Sigmoid colon (tissue), 7 donors: ENCODE measurements around the gene GPC6. TPM values are rescaled to one million over a fixed set of nuclear protein-coding genes. Genes with fewer than 3 reads are reported as not detected.

Experiments used
- DNase-seq: peaks from one replicate; pipeline ENCODE4 v3.0.0-alpha.2; 2019
- H3K27ac ChIP-seq, 4 donors: fragments of 200-600 bp; sonication (generic); one replicate each; pipeline ENCODE4 v1.5.1; 2016 to 2019; ENCODE audit warnings: mild to moderate bottlenecking in 1 of 4
- H3K27me3 ChIP-seq, 3 donors: fragments of 200-600 bp; sonication (generic); one replicate each; pipeline ENCODE4 v1.5.1; 2019; ENCODE audit warnings: mild to moderate bottlenecking in 1 of 3
- H3K36me3 ChIP-seq, 4 donors: fragments of 200-600 bp; sonication (generic); one replicate each; pipeline ENCODE4 v1.5.1; 2016 to 2019
- H3K4me1 ChIP-seq, 4 donors: fragments of 200-600 bp; sonication (generic); one replicate each; pipeline ENCODE4 v1.5.1; 2017 to 2019
- H3K4me3 ChIP-seq, 4 donors: fragments of 200-600 bp; sonication (generic); one replicate each; pipeline ENCODE4 v1.5.1; 2017 to 2019; ENCODE audit warnings: mild to moderate bottlenecking in 2 of 4, moderate library complexity in 1 of 4
- H3K9me3 ChIP-seq, 4 donors: fragments of 200-600 bp in 3 of 4; sonication (generic) in 3 of 4; one replicate each; pipeline versions ENCODE4 v1.5.1 to v1.6.1; 2013 to 2019
- CTCF ChIP-seq, 4 experiments: fragments of 450-650 bp in 3 of 4; fragments of 200-600 bp in 1 of 4; IDR thresholded peaks; one replicate each; pipeline ENCODE4 v1.5.1; 2016 to 2019; ENCODE audit warnings: antibody characterized with exemption in 4 of 4, mild to moderate bottlenecking in 3 of 4, moderate library complexity in 2 of 4
- EP300 ChIP-seq, 4 donors: sonication (generic); formaldehyde crosslinking; IDR thresholded peaks; one replicate each; pipeline ENCODE4 v1.6.1; 2017; ENCODE audit warnings: antibody characterized with exemption in 4 of 4
- POLR2A ChIP-seq, 2 donors: fragments of 450-650 bp; IDR thresholded peaks; one replicate each; pipeline ENCODE4 v1.6.1; 2016; ENCODE audit warnings: antibody characterized with exemption in 2 of 2, mild to moderate bottlenecking in 2 of 2, moderate library complexity in 2 of 2
- POLR2AphosphoS5 ChIP-seq, 4 donors: sonication (generic); formaldehyde crosslinking; IDR thresholded peaks; one replicate each; pipeline ENCODE4 v1.6.1; 2017; ENCODE audit warnings: antibody characterized with exemption in 4 of 4
- WGBS, 2 donors: extraction: QIAGEN DNeasy Blood & Tissue Kit; methylation state at CpG; one replicate each; pipeline ENCODE4 v1.1.7; 2013; 5-methylcytosine and 5-hydroxymethylcytosine counted together
- intact Hi-C: fragments of 100-400 bp; cut with DNase I; formaldehyde crosslinking; loops from one replicate; pipeline ENCODE4 v1.15.1; 2023
- polyA plus RNA-seq, 3 donors: library from polyadenylated mRNA; stranded (reverse); fragments of 200-250 nt; gene quantifications; one replicate each; pipeline ENCODE4 v1.2.3, GENCODE V29; 2013
- total RNA-seq, 4 donors: library from RNA; depleted of rRNA; stranded (reverse); fragments of >200 nt; gene quantifications; one replicate each; pipeline ENCODE4 v1.1.0, GENCODE V29; 2016
- donor health status: healthy with polysubstance abuse.
- donor health status: Bipolar disorder and iron deficiency.
- donor health status: healthy.

The GPC6 gene
- total and polyA plus RNA-seq, 7 donors, result 0.23 to 27.5 (median 14.4) TPM

GRCh38 chr13:94233837-94234236 is 1007.2 kb downstream of the GPC6 start:
- 85 to 92% methylated on average over 4 of the region's 4 CpGs for WGBS, 2 donors
- no peaks in the 10 kb centered on the region for H3K9me3 ChIP-seq

GRCh38 chr13:94234738-94235137 is 1008.1 kb downstream of the GPC6 start:
- no peaks in the 10 kb centered on the region for H3K9me3 ChIP-seq
- H3K4me3 ChIP-seq, result no peak overlapping the region
- no peaks in the 10 kb centered on the region for H3K36me3 ChIP-seq
- WGBS, 2 donors, result 66 to 81% methylated on average over 2 of the region's 2 CpGs
- no peak overlapping the region for H3K27ac ChIP-seq
- peaks cover 0 to 11% (median 3%) of the 10 kb centered on the region in 4 donors for H3K4me1 ChIP-seq
- intact Hi-C loops, result no loop called here
- no peak for TF ChIP-seq EP300 (IDR thresholded peaks at IDR 0.05)
- TF ChIP-seq CTCF (IDR thresholded peaks at IDR 0.05), result no peak
- TF ChIP-seq POLR2AphosphoS5 (IDR thresholded peaks at IDR 0.05), result no peak
- no peak for TF ChIP-seq POLR2A (IDR thresholded peaks at IDR 0.05)
- no peaks in the 10 kb centered on the region for H3K27me3 ChIP-seq
- DNase-seq, result no peak

More at GRCh38 chr13:94233837-94234236, 1007.2 kb downstream of the GPC6 start:
- Histone ChIP-seq H3K4me1 (peaks cover 0 to 11% (median 3%) of the 10 kb centered on the region in 4 donors), H3K36me3 (no peaks in the 10 kb centered on the region), H3K27ac (no peak overlapping the region), H3K4me3 (no peak overlapping the region), H3K27me3 (no peaks in the 10 kb centered on the region)
- DNase-seq, result no peak
- intact Hi-C loops, result no loop called here
- no peak for TF ChIP-seq CTCF (IDR thresholded peaks at IDR 0.05)
- no peak for TF ChIP-seq POLR2A (IDR thresholded peaks at IDR 0.05)
- TF ChIP-seq EP300 (IDR thresholded peaks at IDR 0.05), result no peak
- no peak for TF ChIP-seq POLR2AphosphoS5 (IDR thresholded peaks at IDR 0.05)

GRCh38 chr13:94236132-94236531 is 1009.5 kb downstream of the GPC6 start:
- DNase-seq, result no peak
- intact Hi-C loops, result no loop called here
- 23 to 41% methylated on average over 2 of the region's 2 CpGs for WGBS, 2 donors
- Histone ChIP-seq H3K9me3 (no peaks in the 10 kb centered on the region), H3K4me1 (peaks cover 0 to 11% (median 3%) of the 10 kb centered on the region in 4 donors), H3K36me3 (no peaks in the 10 kb centered on the region), H3K27me3 (no peaks in the 10 kb centered on the region), H3K4me3 (no peak overlapping the region), H3K27ac (no peak overlapping the region)
- TF ChIP-seq EP300 (IDR thresholded peaks at IDR 0.05) (no peak), CTCF (IDR thresholded peaks at IDR 0.05) (no peak), POLR2A (IDR thresholded peaks at IDR 0.05) (no peak), POLR2AphosphoS5 (IDR thresholded peaks at IDR 0.05) (no peak)

GRCh38 chr13:94236872-94237271 is 1010.3 kb downstream of the GPC6 start:
- no peaks in the 10 kb centered on the region for H3K36me3 ChIP-seq
- intact Hi-C loops, result no loop called here
- TF ChIP-seq POLR2A (IDR thresholded peaks at IDR 0.05) (no peak), POLR2AphosphoS5 (IDR thresholded peaks at IDR 0.05) (no peak), EP300 (IDR thresholded peaks at IDR 0.05) (no peak), CTCF (IDR thresholded peaks at IDR 0.05) (no peak)
- H3K4me3 ChIP-seq, result no peak overlapping the region
- no peak for DNase-seq
- no peaks in the 10 kb centered on the region for H3K27me3 ChIP-seq
- no peaks in the 10 kb centered on the region for H3K9me3 ChIP-seq
- H3K27ac ChIP-seq, result no peak overlapping the region
- peaks cover 0 to 11% (median 3%) of the 10 kb centered on the region in 4 donors for H3K4me1 ChIP-seq

GRCh38 chr13:94239135-94239534 is 1012.5 kb downstream of the GPC6 start:
- Histone ChIP-seq H3K27ac (no peak overlapping the region), H3K4me3 (no peak overlapping the region), H3K36me3 (no peaks in the 10 kb centered on the region), H3K4me1 (peaks cover 0 to 1% (median 0%) of the 10 kb centered on the region in 4 donors), H3K9me3 (no peaks in the 10 kb centered on the region), H3K27me3 (no peaks in the 10 kb centered on the region)
- TF ChIP-seq CTCF (IDR thresholded peaks at IDR 0.05), result no peak
- intact Hi-C loops, result no loop called here
- no peak for DNase-seq
- WGBS, 2 donors, result 43 to 56% methylated on average over 3 of the region's 3 CpGs
